Endothelial cell of umbilical vein (primary cell): ENCODE results near the gene SLC22A23. TPM values are rescaled to one million over a fixed set of nuclear protein-coding genes. Genes with fewer than 3 reads are reported as not detected.
"Not testable (repeated sequence)": the region's sequence is repeated elsewhere in the genome, so short reads cannot be mapped to it uniquely, and the experiment has no call there.

Experiments used
- BruUV-seq: library from RNA; stranded (reverse); fragments of 400-500 nt; replicated peaks from 2 replicates; lab custom pipeline; 2021; lab: Mats Ljungman, UMichigan
- CTCF ChIA-PET: fragments of 300-600, 350-600 bp; sonication (Branson Sonifier 250); formaldehyde crosslinking; loops from one replicate; lab custom pipeline; 2021; ENCODE audit warnings: antibody characterized with exemption, inconsistent platforms; lab: Charles Lee
- POLR2A ChIA-PET: fragments of 300-600, 350-600 bp; sonication (Branson Sonifier 250); formaldehyde crosslinking; loops from one replicate; lab custom pipeline; 2021; ENCODE audit warnings: antibody characterized with exemption, inconsistent platforms; lab: Charles Lee
- DNase-seq: peaks from one replicate; pipeline ENCODE4 v3.0.0-alpha.2; 2011; ENCODE audit warnings: low read depth, low spot score
- FAIRE-seq: peaks from 2 replicates; lab custom pipeline; 2011; peaks lifted over from hg19 to GRCh38; lab: Jason Lieb, UNC
- H2AFZ ChIP-seq: 2 replicates; pipeline ENCODE4 v1.6.0; 2012; ENCODE audit warnings: low read depth, low read length, control low read depth, inconsistent platforms
- H3K27ac ChIP-seq: 2 replicates; pipeline ENCODE4 v1.5.1; 2011; ENCODE audit warnings: low read depth, mild to moderate bottlenecking, control low read depth, low read length, moderate library complexity; ENCODE audit not compliant: insufficient read depth
- H3K27me3 ChIP-seq, 2 experiments: 2 replicates each; pipeline versions ENCODE4 v1.6.0 to v1.6.1; 2011; ENCODE audit warnings: low read length in 2 of 2, mixed read lengths in 1 of 2; ENCODE audit not compliant: control insufficient read depth in 2 of 2, insufficient read depth in 2 of 2
- H3K36me3 ChIP-seq, 2 experiments: 2 replicates in 1 of 2; 3 replicates in 1 of 2; pipeline ENCODE4 v1.5.1; 2011; ENCODE audit warnings: low read length in 2 of 2, mild to moderate bottlenecking in 1 of 2, moderate library complexity in 1 of 2; ENCODE audit not compliant: control insufficient read depth in 2 of 2, insufficient read depth in 2 of 2; ENCODE audit errors: extremely low read depth in 1 of 2
- H3K4me1 ChIP-seq: 3 replicates; pipeline ENCODE4 v1.5.1; 2011; ENCODE audit warnings: mild to moderate bottlenecking, low read length; ENCODE audit not compliant: control insufficient read depth, insufficient read depth; ENCODE audit errors: extremely low read depth
- H3K4me2 ChIP-seq: 2 replicates; pipeline ENCODE4 v1.6.1; 2011; ENCODE audit warnings: low read length, control low read depth, mixed read lengths; ENCODE audit not compliant: insufficient read depth
- H3K4me3 ChIP-seq, 3 experiments: fragments of 200-600 bp in 1 of 3; sonication (generic), shearing (Covaris generic) in 1 of 3; replicated peaks in 1 of 3; 2 replicates each; pipeline ENCODE4 v1.5.1; 2011 to 2016; ENCODE audit warnings: control low read depth in 3 of 3, low read length in 3 of 3, mild to moderate bottlenecking in 2 of 3, inconsistent platforms in 1 of 3, low read depth in 1 of 3, moderate library complexity in 1 of 3; ENCODE audit not compliant: insufficient read depth in 1 of 3
- H3K79me2 ChIP-seq: 2 replicates; pipeline ENCODE4 v1.6.0; 2012; ENCODE audit warnings: low read length, inconsistent platforms; ENCODE audit not compliant: control insufficient read depth, insufficient read depth
- H3K9ac ChIP-seq: replicated peaks from 2 replicates; pipeline ENCODE3; 2011; ENCODE audit warnings: low read length, control low read depth; ENCODE audit not compliant: insufficient read depth; ENCODE audit errors: extremely low read depth
- H3K9me1 ChIP-seq: replicated peaks from 3 replicates; pipeline ENCODE4 v1.6.0; 2011; ENCODE audit warnings: mild to moderate bottlenecking, low read length; ENCODE audit not compliant: control insufficient read depth, insufficient read depth; ENCODE audit errors: extremely low read depth
- H3K9me3 ChIP-seq: replicated peaks from 2 replicates; pipeline ENCODE4 v1.5.1; 2012; ENCODE audit warnings: low read length, inconsistent platforms; ENCODE audit not compliant: control insufficient read depth, insufficient read depth
- H4K20me1 ChIP-seq: replicated peaks from 2 replicates; pipeline ENCODE3; 2011; ENCODE audit warnings: mild to moderate bottlenecking, low read length; ENCODE audit not compliant: control insufficient read depth, insufficient read depth; ENCODE audit errors: extremely low read depth
- EZH2 ChIP-seq: IDR thresholded peaks from 2 replicates; pipeline ENCODE4 v1.6.1; 2012; ENCODE audit warnings: borderline replicate concordance, low read depth, mild to moderate bottlenecking, moderate library complexity, low read length, inconsistent platforms; ENCODE audit not compliant: severe bottlenecking
- FOS ChIP-seq: IDR thresholded peaks from 2 replicates; pipeline ENCODE4 v1.6.1; 2011; ENCODE audit warnings: mild to moderate bottlenecking, low read length, moderate library complexity, borderline replicate concordance; ENCODE audit not compliant: insufficient read depth
- GATA2 ChIP-seq: IDR thresholded peaks from 2 replicates; pipeline ENCODE4 v1.7.0; 2011; ENCODE audit warnings: low read depth, mild to moderate bottlenecking, moderate library complexity, mixed read lengths, low read length; ENCODE audit not compliant: insufficient read length, insufficient read depth
- JUN ChIP-seq: IDR thresholded peaks from 2 replicates; pipeline ENCODE4 v1.6.1; 2011; ENCODE audit warnings: borderline replicate concordance, low read depth; ENCODE audit not compliant: insufficient read length, insufficient read depth
- MYC ChIP-seq: IDR thresholded peaks from one replicate; pipeline ENCODE4 v1.6.1; 2011; ENCODE audit warnings: mild to moderate bottlenecking, low read depth, low read length
- POLR2A ChIP-seq: IDR thresholded peaks from 2 replicates; pipeline ENCODE4 v1.6.1; 2012; ENCODE audit warnings: low read depth, mild to moderate bottlenecking, control low read depth, low read length
- POLR2AphosphoS5 ChIP-seq: IDR thresholded peaks from 2 replicates; pipeline ENCODE4 v1.6.1; 2012; ENCODE audit warnings: low read depth, mild to moderate bottlenecking, control low read depth, low read length, moderate library complexity; ENCODE audit not compliant: insufficient read depth
- dilution Hi-C: fragments of 300-500 bp; cut with MboI; formaldehyde crosslinking; loops from one replicate; pipeline ENCODE4 v1.15.0; 2019; ENCODE audit warnings: low sequenced_read_pairs; ENCODE audit not compliant: extremely low pct_ligation_motif_present
- intact Hi-C: fragments of 100-400 bp; cut with micrococcal nuclease; formaldehyde crosslinking; loops from one replicate; pipeline ENCODE4 v1.10.0; 2022
- polyA plus RNA-seq, 4 experiments: library from polyadenylated mRNA; depleted of rRNA in 3 of 4; stranded (reverse) in 3 of 4; unstranded in 1 of 4; fragments of >200 nt; gene quantifications; 2 replicates each; pipeline versions ENCODE4 v1.2.1 to v1.2.3, GENCODE V29; 2011 to 2012; ENCODE audit warnings: missing spikeins in 1 of 4
- total RNA-seq: library from RNA; stranded (reverse); gene quantifications from 2 replicates; pipeline ENCODE4 v1.2.3, GENCODE V29; 2021
- TF ChIP-seq, protein P1 (sequence below), 2 donors: IDR thresholded peaks; 1 replicate in 1 of 2; 2 replicates in 1 of 2; pipeline ENCODE4 v1.5.1; 2011; ENCODE audit warnings: low read length in 2 of 2, mild to moderate bottlenecking in 2 of 2, moderate library complexity in 2 of 2, control low read depth in 1 of 2, inconsistent platforms in 1 of 2, low read depth in 1 of 2; ENCODE audit not compliant: insufficient read depth in 1 of 2; ENCODE audit errors: extremely low read depth in 1 of 2
- TF ChIP-seq, protein P2 (sequence below): IDR thresholded peaks from 2 replicates; pipeline ENCODE4 v1.6.1; 2011; ENCODE audit not compliant: insufficient read depth, insufficient read length

Gene SLC22A23
- total and polyA plus RNA-seq, 2 donors (not counting 3 experiments of a cell fraction or from before 2014, with no cell fraction given), result 4.2 to 14.3 TPM

DNA sequence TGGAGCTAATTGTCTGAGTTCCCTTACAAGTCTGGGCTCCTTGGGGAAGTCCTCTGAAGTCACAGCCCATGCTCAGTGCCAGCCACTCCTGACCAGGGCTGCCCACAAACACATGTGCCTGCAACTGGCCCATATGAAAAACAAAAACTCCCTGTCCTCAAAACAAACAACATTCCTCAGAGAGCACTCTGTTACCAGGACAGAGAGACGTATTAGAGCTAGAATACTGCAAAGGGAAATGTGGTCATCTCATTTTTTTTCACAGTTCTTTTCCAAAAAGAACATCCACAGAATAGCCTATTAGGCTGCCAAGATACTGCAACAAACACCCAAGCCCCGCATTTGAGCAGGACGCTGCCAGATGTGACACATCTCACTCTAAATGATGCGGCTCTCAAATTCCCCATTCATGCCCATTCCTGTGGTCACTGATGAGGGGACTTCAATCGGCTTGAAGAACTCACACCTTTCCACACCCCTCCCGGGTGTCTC is 71.1 kb downstream of the SLC22A23 start:
- dilution Hi-C loops (no loop called here), intact Hi-C loops (no loop called here)
- Histone ChIP-seq H3K9me1 (no peaks in the 10 kb centered on the region), H2AFZ (no peak overlapping the region), H4K20me1 (no peaks in the 10 kb centered on the region), H3K27me3 (no peaks in the 10 kb centered on the region), H3K79me2 (no peaks in the 10 kb centered on the region), H3K9me3 (no peaks in the 10 kb centered on the region), H3K4me3 (no peak overlapping the region), H3K4me1 (no peaks in the 10 kb centered on the region), H3K9ac (no peak overlapping the region), H3K36me3 (no peaks in the 10 kb centered on the region), H3K27ac (no peak overlapping the region), H3K4me2 (no peak overlapping the region)
- POLR2A ChIA-PET, result no interaction called here
- DNase-seq, result no peak
- BruUV-seq, result no TSS peak
- TF ChIP-seq POLR2AphosphoS5, result no peak
- TF ChIP-seq FOS, result no peak
- TF ChIP-seq, protein P1, sequence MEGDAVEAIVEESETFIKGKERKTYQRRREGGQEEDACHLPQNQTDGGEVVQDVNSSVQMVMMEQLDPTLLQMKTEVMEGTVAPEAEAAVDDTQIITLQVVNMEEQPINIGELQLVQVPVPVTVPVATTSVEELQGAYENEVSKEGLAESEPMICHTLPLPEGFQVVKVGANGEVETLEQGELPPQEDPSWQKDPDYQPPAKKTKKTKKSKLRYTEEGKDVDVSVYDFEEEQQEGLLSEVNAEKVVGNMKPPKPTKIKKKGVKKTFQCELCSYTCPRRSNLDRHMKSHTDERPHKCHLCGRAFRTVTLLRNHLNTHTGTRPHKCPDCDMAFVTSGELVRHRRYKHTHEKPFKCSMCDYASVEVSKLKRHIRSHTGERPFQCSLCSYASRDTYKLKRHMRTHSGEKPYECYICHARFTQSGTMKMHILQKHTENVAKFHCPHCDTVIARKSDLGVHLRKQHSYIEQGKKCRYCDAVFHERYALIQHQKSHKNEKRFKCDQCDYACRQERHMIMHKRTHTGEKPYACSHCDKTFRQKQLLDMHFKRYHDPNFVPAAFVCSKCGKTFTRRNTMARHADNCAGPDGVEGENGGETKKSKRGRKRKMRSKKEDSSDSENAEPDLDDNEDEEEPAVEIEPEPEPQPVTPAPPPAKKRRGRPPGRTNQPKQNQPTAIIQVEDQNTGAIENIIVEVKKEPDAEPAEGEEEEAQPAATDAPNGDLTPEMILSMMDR (IDR thresholded peaks at IDR 0.05; ENCODE audit: extremely low read depth in 1 of 2, insufficient read depth in 1 of 2, low read depth in 1 of 2, low read length in 2 of 2), result no peak
- no peak for TF ChIP-seq JUN
- no peak for TF ChIP-seq EZH2
- TF ChIP-seq MYC, result no peak
- TF ChIP-seq POLR2A, result no peak
- TF ChIP-seq GATA2, result no peak
- TF ChIP-seq, protein P2, sequence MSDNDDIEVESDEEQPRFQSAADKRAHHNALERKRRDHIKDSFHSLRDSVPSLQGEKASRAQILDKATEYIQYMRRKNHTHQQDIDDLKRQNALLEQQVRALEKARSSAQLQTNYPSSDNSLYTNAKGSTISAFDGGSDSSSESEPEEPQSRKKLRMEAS, result no peak
- CTCF ChIA-PET, result no interaction called here
- FAIRE-seq, result no peak

DNA sequence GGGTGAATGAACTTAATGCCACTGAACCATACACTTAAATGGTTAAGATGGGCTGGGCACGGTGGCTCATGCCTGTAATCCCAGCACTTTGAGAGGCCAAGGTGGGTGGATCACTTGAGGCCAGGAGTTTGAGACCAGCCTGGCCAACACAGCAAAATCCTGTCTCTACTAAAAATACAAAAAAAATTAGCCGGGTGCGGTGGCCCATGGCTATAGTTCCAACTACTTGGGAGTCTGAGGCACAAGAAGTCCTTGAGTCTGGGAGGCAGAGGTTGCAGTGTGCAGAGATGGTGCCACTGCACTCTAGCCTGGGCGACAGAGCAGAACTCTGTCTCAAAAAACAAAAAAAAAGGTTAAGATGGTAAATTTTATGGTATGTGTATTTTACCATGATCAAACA is 71.7 kb downstream of the SLC22A23 start:
- H3K9me1 ChIP-seq, BruUV-seq, dilution Hi-C loops, FAIRE-seq, H3K4me1 ChIP-seq, H3K9me3 ChIP-seq, DNase-seq, H3K4me2 ChIP-seq, intact Hi-C loops, H3K9ac ChIP-seq, POLR2A ChIA-PET, H3K27ac ChIP-seq, H3K27me3 ChIP-seq, H2AFZ ChIP-seq, H3K36me3 ChIP-seq, H4K20me1 ChIP-seq, H3K79me2 ChIP-seq, CTCF ChIA-PET, H3K4me3 ChIP-seq: not testable (repeated sequence)
